Osteoblast (primary cell): Measurements from ENCODE around the gene BTN1A1. TPM values are rescaled to one million over a fixed set of nuclear protein-coding genes. Genes with fewer than 3 reads are reported as not detected.

Source experiments
- DNase-seq: peaks from one replicate; pipeline ENCODE4 v3.0.0; 2011; ENCODE audit warnings: low spot score, mixed read lengths; ENCODE audit not compliant: insufficient read length; ENCODE audit errors: missing footprints
- H2AFZ ChIP-seq: 2 replicates; pipeline ENCODE4 v1.6.0; 2011; ENCODE audit warnings: mild to moderate bottlenecking, low read length
- H3K27ac ChIP-seq: 2 replicates; pipeline ENCODE4 v1.5.1; 2011; ENCODE audit warnings: mild to moderate bottlenecking, low read depth, low read length, moderate library complexity
- H3K27me3 ChIP-seq: 2 replicates; pipeline ENCODE4 v1.6.0; 2012; ENCODE audit warnings: mild to moderate bottlenecking, control low read depth, inconsistent platforms, low read length, moderate library complexity; ENCODE audit not compliant: insufficient read depth
- H3K36me3 ChIP-seq: 2 replicates; pipeline ENCODE4 v1.5.1; 2011; ENCODE audit warnings: mild to moderate bottlenecking, low read length, control low read depth, moderate library complexity; ENCODE audit not compliant: insufficient read depth
- H3K4me1 ChIP-seq: 2 replicates; pipeline ENCODE4 v1.5.1; 2011; ENCODE audit warnings: mild to moderate bottlenecking, low read length, control low read depth, moderate library complexity; ENCODE audit not compliant: insufficient read depth
- H3K4me2 ChIP-seq: 2 replicates; pipeline ENCODE4 v1.6.0; 2011; ENCODE audit warnings: mild to moderate bottlenecking, low read length; ENCODE audit not compliant: insufficient read depth
- H3K4me3 ChIP-seq: fragments of 200-600 bp; sonication (generic); 3 replicates; pipeline ENCODE4 v1.5.1; 2012; ENCODE audit warnings: mild to moderate bottlenecking, low read length, inconsistent platforms; ENCODE audit not compliant: insufficient read depth
- H3K79me2 ChIP-seq: 2 replicates; pipeline ENCODE4 v1.6.0; 2012; ENCODE audit warnings: mild to moderate bottlenecking, low read length, control low read depth, inconsistent platforms; ENCODE audit not compliant: insufficient read depth
- H3K9me3 ChIP-seq: 2 replicates; pipeline ENCODE4 v1.5.1; 2011; ENCODE audit warnings: low read depth, low read length, control low read depth
- H4K20me1 ChIP-seq: 2 replicates; pipeline ENCODE4 v1.6.0; 2012; ENCODE audit warnings: mild to moderate bottlenecking, low read length, control low read depth; ENCODE audit not compliant: insufficient read depth
- CTCF ChIP-seq: IDR thresholded peaks from 2 replicates; pipeline ENCODE4 v1.5.1; 2011; ENCODE audit warnings: mild to moderate bottlenecking, low read depth, low read length, moderate library complexity; ENCODE audit errors: extremely low read depth
- total RNA-seq: library from RNA; depleted of rRNA; stranded (reverse); fragments of >200 nt; gene quantifications from 2 replicates; pipeline ENCODE4 v1.2.3, GENCODE V29; 2012

Gene BTN1A1
- total RNA-seq, 1 donor: under 0.01 TPM

GRCh38 chr6:26531897-26532296 is 31.8 kb downstream of the BTN1A1 start:
- H2AFZ ChIP-seq: no peak overlapping the region
- no peaks in the 10 kb centered on the region for H4K20me1 ChIP-seq
- H3K4me3 ChIP-seq: no peak overlapping the region
- no peak for DNase-seq
- no peaks in the 10 kb centered on the region for H3K9me3 ChIP-seq
- H3K36me3 ChIP-seq: no peaks in the 10 kb centered on the region
- H3K27me3 ChIP-seq: no peaks in the 10 kb centered on the region
- no peak for TF ChIP-seq CTCF
- no peaks in the 10 kb centered on the region for H3K79me2 ChIP-seq
- peaks cover 9% of the 10 kb centered on the region for H3K4me1 ChIP-seq
- H3K4me2 ChIP-seq: no peak overlapping the region
- H3K27ac ChIP-seq: no peak overlapping the region

GRCh38 chr6:26532699-26533531 is 32.8 kb downstream of the BTN1A1 start:
- Histone ChIP-seq H3K4me1 (peaks cover 13% of the 10 kb centered on the region), H3K27me3 (no peaks in the 10 kb centered on the region), H3K79me2 (no peaks in the 10 kb centered on the region), H3K4me2 (peak overlapping the region; percentile 90), H3K4me3 (peak overlapping the region; percentile 74), H4K20me1 (peaks cover 3% of the 10 kb centered on the region), H2AFZ (peak overlapping the region; percentile 85), H3K27ac (peak overlapping the region; percentile 38), H3K9me3 (no peaks in the 10 kb centered on the region), H3K36me3 (no peaks in the 10 kb centered on the region)
- no peak for TF ChIP-seq CTCF
- DNase-seq: peak; percentile 90

- no peak for TF ChIP-seq CTCF
- no peaks in the 10 kb centered on the region for H3K27me3 ChIP-seq
- no peak for DNase-seq
- H3K4me3 ChIP-seq: peak overlapping the region; percentile 74
- peak overlapping the region; percentile 90 for H3K4me2 ChIP-seq
- no peaks in the 10 kb centered on the region for H3K9me3 ChIP-seq
- H3K36me3 ChIP-seq: no peaks in the 10 kb centered on the region
- H3K4me1 ChIP-seq: peaks cover 13% of the 10 kb centered on the region
- peak overlapping the region; percentile 38 for H3K27ac ChIP-seq
- peaks cover 3% of the 10 kb centered on the region for H4K20me1 ChIP-seq
- H3K79me2 ChIP-seq: peaks cover 3% of the 10 kb centered on the region
- H2AFZ ChIP-seq: peak overlapping the region; percentile 85
Measured at GRCh38 chr6:26533532-26533931, 33.4 kb downstream of the BTN1A1 start.

- no peak for TF ChIP-seq CTCF
- peaks cover 3% of the 10 kb centered on the region for H3K36me3 ChIP-seq
- H3K79me2 ChIP-seq: peaks cover 17% of the 10 kb centered on the region
- H4K20me1 ChIP-seq: peaks cover 3% of the 10 kb centered on the region
- no peak overlapping the region for H2AFZ ChIP-seq
- no peak overlapping the region for H3K4me2 ChIP-seq
- H3K9me3 ChIP-seq: no peaks in the 10 kb centered on the region
- no peak for DNase-seq
- H3K27me3 ChIP-seq: no peaks in the 10 kb centered on the region
- no peak overlapping the region for H3K4me3 ChIP-seq
- H3K4me1 ChIP-seq: peaks cover 22% of the 10 kb centered on the region
- H3K27ac ChIP-seq: no peak overlapping the region
Measured at GRCh38 chr6:26534681-26535465, 34.8 kb downstream of the BTN1A1 start.
